ENCODE measurements around the gene SOX14.

SOX14 gene

DNA sequence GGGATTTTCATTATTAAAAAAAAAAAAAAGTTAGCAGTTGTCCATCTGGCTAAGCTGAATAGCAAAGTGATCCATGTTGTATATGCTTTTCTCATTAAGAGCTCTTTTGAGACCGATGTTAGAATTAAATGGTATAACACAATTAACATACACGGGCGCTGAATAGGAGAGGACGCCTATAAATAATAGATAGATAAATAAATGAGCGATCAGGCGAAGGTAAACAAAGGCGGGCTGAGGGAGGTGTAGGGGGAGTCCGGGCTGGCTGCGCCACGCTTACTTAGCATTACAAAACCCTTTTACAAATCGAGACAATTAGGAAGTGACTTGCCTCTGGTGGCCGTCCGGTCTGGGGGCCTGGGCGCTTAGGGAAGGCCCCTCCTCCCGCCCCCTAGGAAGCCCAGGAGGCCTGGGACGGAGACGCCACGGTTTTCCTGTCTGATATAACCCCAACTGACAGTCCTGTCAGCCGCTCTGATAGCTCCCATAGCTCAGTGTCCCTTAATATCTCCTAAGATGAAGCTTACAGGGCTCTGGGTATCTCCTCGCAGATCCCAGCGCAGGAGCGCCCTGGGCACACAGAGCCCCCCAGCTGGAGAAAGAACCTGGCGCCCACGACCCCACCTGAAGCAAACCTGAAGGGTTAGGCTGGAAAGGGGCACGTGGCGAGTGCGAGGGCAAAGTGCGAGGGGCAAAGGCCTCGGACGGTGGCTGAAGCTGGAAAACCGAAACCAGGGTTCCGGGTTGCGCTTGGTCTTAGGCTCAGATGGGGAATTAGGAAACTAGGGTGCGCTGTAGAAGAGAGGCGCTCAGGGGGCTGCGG is 3.6 kb downstream of the SOX14 start:
- no peak for DNase-seq (ENCODE audit: extremely low read depth in 1 of 2, low read depth in 1 of 2)

DNA sequence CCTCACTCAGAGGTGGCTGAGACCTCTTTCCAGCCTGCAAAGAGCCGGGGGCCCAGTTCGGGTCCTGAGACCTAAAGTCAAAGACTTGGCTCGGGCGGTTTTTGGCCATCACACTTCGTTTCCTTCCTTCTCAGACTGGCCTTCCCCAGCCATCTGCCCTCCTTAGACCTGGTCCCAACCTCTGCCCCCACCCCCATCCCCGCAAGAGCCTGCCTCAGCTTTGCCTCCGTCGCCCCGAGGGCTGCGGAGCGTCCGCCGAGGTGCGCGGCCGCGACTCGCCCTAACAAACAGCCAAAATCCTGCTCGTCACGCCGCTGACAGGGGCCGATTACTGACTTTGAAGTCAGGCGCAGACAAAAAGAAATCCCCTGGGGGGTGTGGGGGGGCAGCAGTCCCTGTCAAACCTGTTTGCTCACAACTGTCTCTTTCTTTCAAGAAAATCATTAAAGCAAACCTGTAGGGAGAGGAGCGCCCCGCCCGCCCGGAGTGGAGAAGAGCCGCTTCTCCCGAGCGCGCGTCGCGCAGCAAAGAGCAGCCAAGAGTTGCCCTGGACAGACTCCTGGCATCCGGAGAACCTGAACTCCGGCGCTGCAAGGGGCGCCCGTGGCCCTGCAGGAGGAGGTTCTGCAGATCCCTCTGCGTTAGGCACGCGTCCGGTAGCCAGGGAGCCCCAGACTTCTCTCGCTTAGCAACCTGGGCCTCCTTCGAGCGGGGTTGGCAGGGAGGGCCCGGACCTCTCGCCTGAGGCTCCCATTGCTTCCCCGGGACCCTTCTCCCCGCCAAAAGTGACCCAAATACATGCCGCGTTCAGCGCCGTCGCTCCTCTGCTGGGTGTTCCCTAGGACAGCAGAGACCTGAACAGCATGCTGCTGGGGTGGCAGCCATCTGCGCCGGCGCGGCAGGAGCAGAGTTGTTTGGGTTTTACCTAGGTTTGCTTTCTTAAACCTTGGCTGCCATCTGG is 4.5 kb downstream of the SOX14 start:
- no peak for DNase-seq (ENCODE audit: extremely low read depth in 1 of 2, low read depth in 1 of 2)

DNA sequence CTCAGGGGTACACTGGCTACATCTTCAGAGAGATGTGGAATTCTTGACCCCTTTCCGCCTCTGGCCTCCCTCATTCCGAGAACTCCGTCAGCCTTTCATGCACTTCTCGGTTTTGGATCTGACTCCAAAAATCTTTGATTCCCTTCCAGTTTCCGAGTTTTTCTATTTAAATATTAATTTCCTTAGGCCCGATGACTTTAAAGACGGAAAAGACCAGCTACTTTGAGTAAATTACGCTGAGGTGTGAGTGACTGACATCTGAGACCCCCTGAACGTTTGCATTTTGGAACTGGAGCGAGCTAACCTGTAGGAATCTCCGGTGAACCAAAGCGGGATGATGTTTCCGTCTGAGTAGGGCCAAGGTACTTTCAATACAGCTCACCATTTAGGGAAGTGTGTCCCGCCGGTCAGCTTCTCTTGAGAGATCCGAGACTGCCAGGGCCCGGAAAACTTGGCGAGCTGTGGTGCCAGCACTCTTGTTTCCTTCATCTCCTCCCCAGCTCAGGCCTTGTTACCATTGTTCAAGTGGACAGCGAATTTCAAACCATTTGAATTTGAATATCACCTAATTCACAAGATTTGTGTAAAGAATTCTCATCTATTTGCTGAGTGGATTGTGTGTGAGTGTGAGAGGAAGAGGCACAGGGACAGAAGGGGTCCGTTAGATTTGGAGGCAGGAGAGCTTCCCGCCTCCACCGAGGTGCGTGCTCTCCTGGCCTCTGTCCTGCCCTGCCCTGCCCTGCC is 5.4 kb downstream of the SOX14 start:
- DNase-seq (ENCODE audit: extremely low read depth in 1 of 2, low read depth in 1 of 2): no peak

- no peak for DNase-seq (ENCODE audit: extremely low read depth in 1 of 2, low read depth in 1 of 2)
These were observed 6.1 kb downstream of the SOX14 start for GRCh38 chr3:137770066-137770834.

DNA sequence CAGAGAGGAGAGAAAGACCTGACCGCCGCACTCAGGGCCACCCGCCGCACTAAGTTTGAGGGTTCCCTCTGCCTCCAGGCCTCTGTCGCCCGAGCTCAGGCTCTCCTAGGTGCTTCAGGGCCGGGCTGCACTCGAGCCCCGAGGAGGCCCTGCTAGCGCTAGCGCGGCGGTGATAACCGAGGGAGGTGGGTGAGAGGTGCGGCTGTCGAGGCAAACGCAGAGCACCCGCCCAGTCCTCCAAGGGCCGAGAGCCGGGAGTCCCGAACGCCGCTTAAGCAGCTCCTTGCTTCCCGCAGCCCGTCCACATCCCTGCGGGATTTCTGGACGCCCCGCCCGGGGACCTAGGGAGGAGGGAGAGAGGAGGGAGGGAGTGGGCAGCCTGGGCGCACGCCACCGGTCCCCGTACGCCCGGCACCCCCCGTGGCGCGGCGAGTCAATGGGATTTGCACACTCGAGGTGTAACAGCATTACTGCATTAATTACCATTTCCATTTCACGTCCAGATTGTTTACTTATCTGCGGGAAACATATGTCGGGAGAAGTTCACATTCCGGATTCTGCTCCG is 6.8 kb downstream of the SOX14 start:
- DNase-seq (ENCODE audit: extremely low read depth in 1 of 2, low read depth in 1 of 2): no peak

- DNase-seq (ENCODE audit: extremely low read depth in 1 of 2, low read depth in 1 of 2): no peak
These were observed 7.5 kb downstream of the SOX14 start for GRCh38 chr3:137771401-137772213.

- DNase-seq (ENCODE audit: extremely low read depth in 1 of 2, low read depth in 1 of 2): no peak
These were observed 8.3 kb downstream of the SOX14 start for GRCh38 chr3:137772214-137772955.

DNA sequence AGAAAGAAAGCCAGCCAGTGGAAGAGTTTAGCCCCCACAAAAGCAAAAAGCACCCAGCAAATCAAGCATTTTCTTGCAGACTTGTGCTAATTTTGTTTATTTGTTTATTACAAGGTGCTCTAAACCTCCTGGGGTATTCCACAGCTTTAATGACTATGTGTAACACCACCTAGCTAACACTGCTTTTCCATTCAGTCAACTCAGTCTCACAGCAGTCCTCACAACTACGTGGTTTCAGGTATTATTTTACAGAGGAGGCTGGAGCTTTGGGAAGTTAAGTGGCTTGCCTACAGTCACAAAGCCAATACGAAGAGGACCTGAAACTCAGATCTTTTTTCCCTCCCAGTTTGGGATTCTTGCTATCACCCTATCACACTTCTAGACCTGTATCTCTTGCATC is 14.8 kb downstream of the SOX14 start:
- no peak for DNase-seq (ENCODE audit: extremely low read depth in 1 of 2, low read depth in 1 of 2)

- no peak for DNase-seq (ENCODE audit: extremely low read depth in 1 of 2, low read depth in 1 of 2)
These were observed 23.4 kb downstream of the SOX14 start for GRCh38 chr3:137787529-137787928.

DNA sequence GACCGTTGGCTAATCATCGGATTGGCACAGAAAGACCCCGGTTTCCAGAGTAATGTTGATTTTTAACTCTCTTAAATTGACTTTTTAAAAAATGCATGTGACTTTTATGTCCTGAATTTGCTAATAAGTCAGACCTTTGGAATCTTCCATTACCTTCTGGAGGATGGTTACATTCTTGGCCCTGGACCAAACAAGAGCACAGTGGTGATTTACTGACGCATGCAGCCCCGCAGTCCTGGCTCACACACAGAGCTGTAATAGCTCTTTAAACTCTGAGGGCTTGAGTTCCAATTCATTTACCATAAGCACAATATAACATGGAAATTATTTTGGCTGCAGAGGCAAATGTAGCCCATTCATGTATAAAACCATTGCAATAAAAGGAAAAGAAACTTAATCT is 25.1 kb downstream of the SOX14 start:
- no peak for DNase-seq (ENCODE audit: extremely low read depth in 1 of 2, low read depth in 1 of 2)

DNA sequence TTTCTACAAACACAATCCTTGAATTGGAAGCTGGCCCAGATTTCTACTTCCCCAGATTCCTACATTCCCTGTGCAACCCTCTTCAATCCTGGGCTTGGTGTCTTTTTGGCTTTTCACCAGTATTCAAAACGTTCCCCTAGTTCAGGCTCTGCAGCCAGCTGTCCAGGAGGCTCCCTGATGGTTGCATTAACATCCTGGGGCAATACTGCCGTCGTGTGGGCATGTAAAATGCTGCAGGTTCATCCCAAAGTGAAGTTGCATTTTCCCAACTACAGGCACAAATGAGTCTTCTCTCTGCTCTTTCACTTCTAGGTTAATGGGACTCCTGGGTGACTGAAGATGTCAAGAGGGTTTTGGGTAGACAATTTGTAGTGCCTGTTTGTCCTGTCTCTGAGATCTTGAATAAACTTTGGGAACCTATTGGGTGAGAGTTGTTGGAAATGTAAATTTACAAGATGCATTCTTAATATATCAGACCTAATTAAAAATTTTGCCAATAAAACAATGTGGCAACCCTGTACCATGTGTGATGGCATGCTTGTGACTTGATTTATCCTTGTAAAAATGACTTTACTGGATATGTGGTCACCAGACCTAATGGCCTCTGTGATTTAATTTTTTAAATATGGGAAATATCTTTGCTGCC is 28.6 kb downstream of the SOX14 start:
- no peak for DNase-seq (ENCODE audit: extremely low read depth in 1 of 2, low read depth in 1 of 2)

GRCh38 chr3:137796993-137797392 is 32.9 kb downstream of the SOX14 start:
- DNase-seq (ENCODE audit: extremely low read depth in 1 of 2, low read depth in 1 of 2): no peak

- DNase-seq (ENCODE audit: extremely low read depth in 1 of 2, low read depth in 1 of 2): no peak
These were observed 39.1 kb downstream of the SOX14 start for GRCh38 chr3:137803215-137803614.

DNA sequence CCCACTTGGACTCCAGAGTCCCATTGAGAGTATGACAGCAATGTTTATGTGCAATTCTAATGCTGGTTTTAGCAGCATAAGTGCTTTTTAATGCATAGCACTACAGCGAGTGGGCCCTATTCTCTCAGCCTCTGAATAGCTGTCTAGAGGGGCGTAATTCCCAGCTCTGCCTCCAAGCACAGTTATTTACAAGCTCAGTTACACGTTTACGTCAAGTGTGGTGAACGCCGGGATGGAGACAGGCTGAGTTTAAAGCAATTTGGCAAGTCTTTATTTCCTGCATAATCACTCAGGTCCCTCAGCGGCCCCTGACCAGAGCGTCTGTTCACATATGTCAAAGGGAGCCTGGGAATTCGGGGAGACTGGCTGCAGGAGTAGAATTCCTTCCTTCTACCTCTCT is 43.9 kb downstream of the SOX14 start:
- DNase-seq (ENCODE audit: extremely low read depth in 1 of 2, low read depth in 1 of 2): no peak

DNA sequence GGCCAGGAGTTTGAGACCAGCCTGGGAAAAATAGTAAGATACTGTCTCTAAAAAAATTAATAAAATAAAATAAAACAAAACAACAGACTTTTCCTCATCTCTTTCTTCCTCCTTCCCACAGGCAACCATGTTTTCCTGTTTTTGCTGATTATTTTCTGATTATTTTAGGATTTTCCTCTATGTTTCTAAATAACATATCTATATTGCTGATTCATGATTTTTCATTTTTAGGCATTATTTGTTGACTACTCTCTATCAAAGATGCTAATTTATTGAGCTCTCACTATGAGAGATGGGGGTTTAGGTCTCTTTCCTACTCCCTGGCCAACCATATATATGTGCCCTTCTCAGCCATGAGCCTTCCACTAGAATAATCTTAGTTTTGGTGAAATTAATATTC is 45.4 kb downstream of the SOX14 start:
- DNase-seq (ENCODE audit: extremely low read depth in 1 of 2, low read depth in 1 of 2): no peak

GRCh38 chr3:137812023-137812422 is 47.9 kb downstream of the SOX14 start:
- DNase-seq (ENCODE audit: extremely low read depth in 1 of 2, low read depth in 1 of 2): no peak

DNA sequence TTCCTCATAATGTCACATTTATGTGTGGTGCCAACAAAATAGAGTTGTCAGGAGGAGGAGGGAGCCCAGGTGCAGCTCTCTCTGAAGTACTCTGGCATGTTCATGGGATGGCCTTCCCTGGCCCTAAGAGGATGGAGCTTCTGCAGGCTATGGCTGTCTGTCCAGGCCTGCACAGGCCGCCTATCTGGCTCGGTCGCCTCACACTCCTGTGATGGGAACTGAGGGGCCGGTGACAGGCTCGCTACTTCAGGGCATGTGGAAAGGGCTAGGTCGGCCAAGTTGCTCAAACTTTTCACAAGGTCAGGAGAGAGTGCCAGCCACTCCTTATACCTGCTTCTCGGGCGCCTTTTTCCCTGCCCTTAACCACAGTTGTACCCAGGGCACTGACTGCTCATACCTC is 51.1 kb downstream of the SOX14 start:
- DNase-seq (ENCODE audit: extremely low read depth in 1 of 2, low read depth in 1 of 2): no peak

Measured in activated CD8-positive, alpha-beta memory T cell treated with anti-CD3 and anti-CD28 coated beads for 1 hour (primary cell).